SK-N-SH treated with all-trans-retinoic acid at 6 μM for 48 hours (cell line): ENCODE data around the gene ADARB2.

Source experiments
- ATAC-seq: fragments of 200-7000 bp; cut with Tn5 transposase; 3 replicates; pipeline ENCODE4 v1.9.1; 2020; ENCODE audit warnings: mild to moderate bottlenecking, moderate library complexity
- ARNTL ChIP-seq: fragments of 450-650 bp; formaldehyde crosslinking; IDR thresholded peaks from 2 replicates; pipeline ENCODE4 v1.5.0; 2020; ENCODE audit warnings: low read depth, mild to moderate bottlenecking, moderate library complexity, borderline replicate concordance
- BACH2 ChIP-seq: fragments of 250-450 bp; sonication (Bioruptor Pico); IDR thresholded peaks from 2 replicates; pipeline ENCODE4 v1.9.0; 2021; ENCODE audit warnings: mild to moderate bottlenecking, borderline replicate concordance
- CREB5 ChIP-seq: fragments of 250-450 bp; sonication (Bioruptor Pico); IDR thresholded peaks from 2 replicates; pipeline ENCODE4 v1.5.1; 2020; ENCODE audit warnings: low read depth, mild to moderate bottlenecking, moderate library complexity
- CSDC2 ChIP-seq: fragments of 250-450 bp; sonication (Bioruptor Pico); IDR thresholded peaks from 2 replicates; pipeline ENCODE4 v1.5.0; 2020; ENCODE audit warnings: mild to moderate bottlenecking, moderate library complexity
- CSRNP3 ChIP-seq: fragments of 250-450 bp; sonication (Bioruptor Pico); IDR thresholded peaks from 2 replicates; pipeline ENCODE4 v1.5.1; 2021; ENCODE audit warnings: mild to moderate bottlenecking, moderate library complexity
- ESRRG ChIP-seq: fragments of 250-450 bp; sonication (Bioruptor Pico); IDR thresholded peaks from 2 replicates; pipeline ENCODE4 v1.6.1; 2021; ENCODE audit warnings: mild to moderate bottlenecking
- GLIS3 ChIP-seq: fragments of 250-450 bp; sonication (Bioruptor Pico); IDR thresholded peaks from 2 replicates; pipeline ENCODE4 v1.5.0; 2020; ENCODE audit warnings: mild to moderate bottlenecking, moderate library complexity
- ISL1 ChIP-seq: fragments of 250-450 bp; sonication (Bioruptor Pico); IDR thresholded peaks from 2 replicates; pipeline ENCODE4 v2.1.2; 2022; ENCODE audit warnings: mild to moderate bottlenecking, moderate library complexity
- OSR1 ChIP-seq: fragments of 250-450 bp; sonication (Bioruptor Pico); IDR thresholded peaks from 2 replicates; pipeline ENCODE4 v1.8.0; 2022; ENCODE audit warnings: moderate library complexity, mild to moderate bottlenecking, inconsistent platforms
- PATZ1 ChIP-seq: fragments of 250-450 bp; sonication (Bioruptor Pico); IDR thresholded peaks from 2 replicates; pipeline ENCODE4 v1.8.0; 2020; ENCODE audit warnings: mild to moderate bottlenecking, moderate library complexity, borderline replicate concordance
- PPARA ChIP-seq: fragments of 250-450 bp; sonication (Bioruptor Pico); IDR thresholded peaks from 2 replicates; pipeline ENCODE4 v1.5.0; 2020; ENCODE audit warnings: mild to moderate bottlenecking, borderline replicate concordance
- RARB ChIP-seq: fragments of 250-450 bp; sonication (Bioruptor Pico); IDR thresholded peaks from 2 replicates; pipeline ENCODE4 v1.8.0; 2021; ENCODE audit warnings: mild to moderate bottlenecking, moderate library complexity
- SNAI2 ChIP-seq: fragments of 250-450 bp; sonication (Bioruptor Pico); IDR thresholded peaks from 2 replicates; pipeline ENCODE4 v1.5.0; 2020; ENCODE audit warnings: mild to moderate bottlenecking, moderate library complexity
- TCF4 ChIP-seq: fragments of 250-450 bp; sonication (Bioruptor Pico); IDR thresholded peaks from 2 replicates; pipeline ENCODE4 v1.8.0; 2021; ENCODE audit warnings: mild to moderate bottlenecking, moderate library complexity, borderline replicate concordance
- TOX ChIP-seq: fragments of 250-450 bp; sonication (Bioruptor Pico); IDR thresholded peaks from 2 replicates; pipeline ENCODE4 v1.8.0; 2021; ENCODE audit warnings: mild to moderate bottlenecking, moderate library complexity, borderline replicate concordance
- ZC3H10 ChIP-seq: fragments of 250-450 bp; sonication (Bioruptor Pico); IDR thresholded peaks from 2 replicates; pipeline ENCODE4 v1.5.1; 2021; ENCODE audit warnings: mild to moderate bottlenecking, moderate library complexity
- ZFP3 ChIP-seq: fragments of 250-450 bp; sonication (Bioruptor Pico); IDR thresholded peaks from 2 replicates; pipeline ENCODE4 v1.5.0; 2020; ENCODE audit warnings: mild to moderate bottlenecking, moderate library complexity
- ZFP30 ChIP-seq: fragments of 450-650 bp; formaldehyde crosslinking; IDR thresholded peaks from 2 replicates; pipeline ENCODE4 v1.5.0; 2022; ENCODE audit warnings: mild to moderate bottlenecking, moderate library complexity
- ZNF565 ChIP-seq: fragments of 450-650 bp; formaldehyde crosslinking; conservative IDR thresholded peaks from 2 replicates; pipeline ENCODE4 v1.5.0; 2020; ENCODE audit warnings: low read depth, mild to moderate bottlenecking, moderate library complexity
- ZNF70 ChIP-seq: fragments of 450-650 bp; formaldehyde crosslinking; IDR thresholded peaks from 2 replicates; pipeline ENCODE4 v1.5.0; 2020; ENCODE audit warnings: mild to moderate bottlenecking, moderate library complexity
- ZNF8 ChIP-seq: fragments of 450-650 bp; formaldehyde crosslinking; IDR thresholded peaks from 2 replicates; pipeline ENCODE4 v1.5.0; 2020; ENCODE audit warnings: mild to moderate bottlenecking, moderate library complexity
- TF ChIP-seq, protein P1 (sequence below): fragments of 250-450 bp; sonication (Bioruptor Pico); IDR thresholded peaks from 2 replicates; pipeline ENCODE4 v1.5.0; 2020; ENCODE audit warnings: mild to moderate bottlenecking, moderate library complexity

Gene ADARB2

DNA sequence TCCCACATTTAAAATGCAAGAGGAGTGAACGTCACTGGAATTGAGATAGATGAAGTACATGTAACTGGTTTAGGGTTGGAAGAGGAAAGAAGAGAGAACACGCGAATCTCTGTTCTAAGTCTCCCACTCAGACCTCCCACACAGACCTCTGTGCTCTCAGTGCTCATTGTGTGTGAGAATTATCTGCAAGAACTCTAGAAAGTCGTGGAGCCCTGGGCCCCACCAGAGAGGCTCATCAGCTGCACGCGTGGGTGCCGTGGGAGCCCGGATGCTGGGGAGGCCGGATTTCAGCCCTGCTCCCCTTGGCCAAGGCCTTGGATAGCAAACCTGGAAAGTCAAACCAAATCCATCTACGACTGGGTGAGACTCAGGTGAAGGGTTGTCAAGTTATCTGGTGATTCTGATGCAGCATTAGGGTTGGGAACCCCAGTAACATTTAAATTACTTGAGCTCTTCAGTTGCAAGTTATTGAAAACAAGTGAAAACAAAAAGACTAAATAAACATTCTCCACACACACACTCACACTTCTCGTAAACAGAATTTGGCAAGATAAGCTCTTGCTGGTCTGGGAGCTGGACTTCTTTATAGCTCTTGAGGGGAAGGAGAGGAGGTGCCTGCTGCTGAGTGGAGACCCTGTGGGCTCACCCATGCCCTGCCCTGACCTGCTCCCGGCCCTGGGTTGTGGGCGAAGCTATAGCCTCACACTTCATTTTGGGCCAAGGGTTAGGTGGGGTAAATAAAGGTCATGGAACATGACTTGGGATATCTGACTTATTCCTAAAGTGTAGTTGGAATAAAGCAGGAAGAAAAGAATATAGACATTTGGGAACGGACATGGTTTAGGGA, 250.3 kb downstream of the ADARB2 start:
- no peak for ATAC-seq
- no peak for TF ChIP-seq ZFP30 (CRISPR knock-in tag)
- no peak for TF ChIP-seq ZNF8 (CRISPR knock-in tag)
- no peak for TF ChIP-seq TOX (CRISPR knock-in tag)
- no peak for TF ChIP-seq ZNF70

DNA sequence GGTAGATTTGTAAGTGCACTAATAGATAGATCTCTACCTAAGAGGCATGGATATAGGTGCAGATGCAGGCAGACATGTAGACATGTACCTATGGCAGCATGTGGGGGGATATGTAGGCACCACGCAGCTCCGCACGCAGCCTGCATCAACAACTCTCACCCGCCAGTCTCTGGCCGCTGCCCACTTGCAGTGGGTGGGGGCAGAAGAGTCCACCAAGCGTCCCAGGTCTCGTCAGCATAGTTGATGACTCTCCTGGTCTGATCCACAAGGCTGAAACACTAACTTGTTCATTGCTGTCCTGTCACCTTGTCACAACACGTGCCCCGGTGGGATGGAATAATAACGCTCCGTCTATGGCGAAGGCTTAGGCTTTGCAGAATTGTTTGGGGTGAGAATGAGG, 252.0 kb downstream of the ADARB2 start:
- TF ChIP-seq ARNTL, result no peak
- TF ChIP-seq CREB5 (CRISPR knock-in tag), result no peak
- no peak for TF ChIP-seq CSRNP3
- TF ChIP-seq ZNF70, result no peak
- no peak for TF ChIP-seq ZNF8 (CRISPR knock-in tag)
- no peak for TF ChIP-seq GLIS3 (CRISPR knock-in tag)
- no peak for TF ChIP-seq BACH2
- no peak for TF ChIP-seq ISL1 (CRISPR knock-in tag)
- no peak for ATAC-seq

GRCh38 chr10:1483826-1484225, 253.5 kb downstream of the ADARB2 start:
- ATAC-seq, result no peak
- TF ChIP-seq OSR1 (CRISPR knock-in tag), result no peak
- no peak for TF ChIP-seq ZC3H10 (CRISPR knock-in tag)
- TF ChIP-seq ESRRG (CRISPR knock-in tag), result no peak
- TF ChIP-seq RARB (CRISPR knock-in tag), result no peak
- no peak for TF ChIP-seq CREB5 (CRISPR knock-in tag)
- TF ChIP-seq TCF4 (CRISPR knock-in tag), result no peak
- TF ChIP-seq, protein P1, sequence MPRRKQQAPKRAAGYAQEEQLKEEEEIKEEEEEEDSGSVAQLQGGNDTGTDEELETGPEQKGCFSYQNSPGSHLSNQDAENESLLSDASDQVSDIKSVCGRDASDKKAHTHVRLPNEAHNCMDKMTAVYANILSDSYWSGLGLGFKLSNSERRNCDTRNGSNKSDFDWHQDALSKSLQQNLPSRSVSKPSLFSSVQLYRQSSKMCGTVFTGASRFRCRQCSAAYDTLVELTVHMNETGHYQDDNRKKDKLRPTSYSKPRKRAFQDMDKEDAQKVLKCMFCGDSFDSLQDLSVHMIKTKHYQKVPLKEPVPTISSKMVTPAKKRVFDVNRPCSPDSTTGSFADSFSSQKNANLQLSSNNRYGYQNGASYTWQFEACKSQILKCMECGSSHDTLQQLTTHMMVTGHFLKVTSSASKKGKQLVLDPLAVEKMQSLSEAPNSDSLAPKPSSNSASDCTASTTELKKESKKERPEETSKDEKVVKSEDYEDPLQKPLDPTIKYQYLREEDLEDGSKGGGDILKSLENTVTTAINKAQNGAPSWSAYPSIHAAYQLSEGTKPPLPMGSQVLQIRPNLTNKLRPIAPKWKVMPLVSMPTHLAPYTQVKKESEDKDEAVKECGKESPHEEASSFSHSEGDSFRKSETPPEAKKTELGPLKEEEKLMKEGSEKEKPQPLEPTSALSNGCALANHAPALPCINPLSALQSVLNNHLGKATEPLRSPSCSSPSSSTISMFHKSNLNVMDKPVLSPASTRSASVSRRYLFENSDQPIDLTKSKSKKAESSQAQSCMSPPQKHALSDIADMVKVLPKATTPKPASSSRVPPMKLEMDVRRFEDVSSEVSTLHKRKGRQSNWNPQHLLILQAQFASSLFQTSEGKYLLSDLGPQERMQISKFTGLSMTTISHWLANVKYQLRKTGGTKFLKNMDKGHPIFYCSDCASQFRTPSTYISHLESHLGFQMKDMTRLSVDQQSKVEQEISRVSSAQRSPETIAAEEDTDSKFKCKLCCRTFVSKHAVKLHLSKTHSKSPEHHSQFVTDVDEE, result no peak
- no peak for TF ChIP-seq ZFP3 (CRISPR knock-in tag)
- no peak for TF ChIP-seq PATZ1 (CRISPR knock-in tag)
- TF ChIP-seq GLIS3 (CRISPR knock-in tag), result no peak

- TF ChIP-seq BACH2 (no peak), ZNF8 (CRISPR knock-in tag) (no peak), CREB5 (CRISPR knock-in tag) (no peak), OSR1 (CRISPR knock-in tag) (no peak), SNAI2 (CRISPR knock-in tag) (no peak), ZNF70 (no peak), CSDC2 (CRISPR knock-in tag) (no peak), TOX (CRISPR knock-in tag) (no peak), ZC3H10 (CRISPR knock-in tag) (no peak), PPARA (CRISPR knock-in tag) (no peak), ARNTL (no peak), CSRNP3 (no peak), GLIS3 (CRISPR knock-in tag) (no peak), ZNF565 (CRISPR knock-in tag) (no peak)
- no peak for ATAC-seq
Measured at GRCh38 chr10:1483246-1483645, 254.1 kb downstream of the ADARB2 start.
